Activated CD8-positive, alpha-beta memory T cell treated with anti-CD3 and anti-CD28 coated beads for 4 hours (primary cell): ENCODE data around the gene ACTR3C.
"Not testable (repeated sequence)": the region's sequence is repeated elsewhere in the genome, so short reads cannot be mapped to it uniquely, and the experiment has no call there.

Experiments
- DNase-seq, 2 donors: peaks; one replicate each; pipeline ENCODE4 v3.0.0-alpha.2; 2020; ENCODE audit warnings: low read depth in 2 of 2

The ACTR3C gene

GRCh38 chr7:150283608-150284007 is 39.7 kb downstream of the ACTR3C start:
- not testable (repeated sequence) for DNase-seq

DNA sequence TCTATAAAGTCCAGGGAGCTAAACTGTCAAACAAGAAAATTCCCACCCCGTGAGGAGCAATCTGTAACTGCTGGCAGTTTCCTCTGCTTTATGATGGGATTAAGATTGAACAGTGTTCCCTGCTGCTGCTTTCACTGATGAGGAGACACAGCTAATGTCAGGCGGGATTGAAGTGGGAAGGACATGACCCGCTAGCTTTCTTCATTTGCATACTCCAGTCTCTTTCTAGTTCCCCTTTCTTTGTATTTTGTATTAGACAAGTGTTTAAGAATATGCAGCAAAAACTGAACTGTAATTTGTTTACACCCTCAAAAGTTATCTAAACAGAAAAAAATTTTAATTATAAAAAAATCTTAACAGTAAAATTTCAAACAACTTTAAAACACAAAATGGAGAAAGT is 40.2 kb downstream of the ACTR3C start:
- DNase-seq, result not testable (repeated sequence)

- DNase-seq, result not testable (repeated sequence)
Observed at GRCh38 chr7:150281681-150282403, 41.5 kb downstream of the ACTR3C start.

- DNase-seq, result not testable (repeated sequence)
Observed at GRCh38 chr7:150278383-150278782, 45.0 kb downstream of the ACTR3C start.

DNA sequence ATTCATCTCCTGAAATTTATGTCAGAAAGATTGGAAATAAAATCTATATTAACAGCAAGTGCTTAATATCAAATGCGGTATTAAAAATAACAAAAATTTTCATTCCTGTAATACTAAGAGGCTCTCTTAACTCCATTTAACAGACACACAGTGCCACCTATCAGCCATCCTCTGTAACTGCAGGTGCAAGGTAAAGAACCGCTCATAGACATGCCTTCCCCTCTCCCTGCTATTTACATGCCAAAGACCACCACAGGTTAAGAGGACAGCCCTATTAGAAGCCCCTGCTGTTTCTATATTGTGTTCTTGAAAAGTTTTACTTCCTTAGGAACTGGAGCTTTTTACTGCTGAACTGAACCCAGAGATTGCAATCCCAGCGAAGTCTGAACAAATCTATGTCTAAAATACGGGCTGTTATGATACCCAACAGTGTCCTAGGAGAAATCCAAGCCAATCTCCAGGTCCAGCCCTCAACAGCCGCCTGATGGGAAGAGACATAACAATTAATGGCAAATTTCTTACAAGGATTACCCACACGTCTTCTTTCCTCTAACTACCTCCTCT is 47.1 kb downstream of the ACTR3C start:
- DNase-seq, result peak in 1 of 2 donors; percentile 2

- not testable (repeated sequence) for DNase-seq
Observed at GRCh38 chr7:150271898-150272297, 51.4 kb downstream of the ACTR3C start.

GRCh38 chr7:150270101-150270824 is 53.1 kb downstream of the ACTR3C start:
- DNase-seq, result not testable (repeated sequence)

DNA sequence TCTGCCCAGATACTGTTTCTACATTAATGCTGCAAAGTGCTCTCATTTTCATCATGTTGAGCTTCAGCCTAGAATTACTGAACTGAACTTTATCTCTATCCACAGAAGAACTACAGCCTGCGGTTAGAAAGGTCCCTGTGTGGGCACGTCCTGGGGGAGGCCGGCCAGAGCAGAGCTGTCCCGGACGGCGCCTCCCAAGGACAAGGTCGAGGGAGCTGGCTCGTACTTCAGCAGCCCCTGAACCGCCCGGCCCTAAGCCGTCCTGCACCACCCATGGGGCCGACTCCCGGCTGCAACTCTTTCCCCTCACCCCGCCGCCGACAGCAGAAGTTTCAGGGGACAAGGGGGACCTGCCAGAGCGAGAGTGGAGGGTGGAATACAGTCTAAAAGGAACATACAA is 54.5 kb downstream of the ACTR3C start:
- DNase-seq, result not testable (repeated sequence)

DNA sequence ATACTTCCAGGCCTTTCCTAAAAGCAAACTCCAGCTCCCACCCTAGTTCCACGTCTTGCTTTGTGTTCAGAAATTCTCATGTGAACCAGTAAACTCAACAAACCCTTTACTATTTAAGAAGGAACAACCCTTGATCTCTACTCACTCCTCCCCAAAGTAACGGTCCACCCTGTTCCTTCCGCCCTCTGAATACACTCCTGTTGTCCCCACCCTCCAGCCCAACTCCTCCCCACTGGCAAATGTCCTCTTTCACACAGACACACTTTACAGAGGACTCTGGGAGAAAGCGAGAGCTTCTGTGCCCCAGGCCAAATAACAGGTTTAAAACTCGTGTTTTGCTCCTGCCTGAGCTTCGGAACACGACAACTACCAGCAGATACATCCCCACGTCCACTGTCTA is 55.1 kb downstream of the ACTR3C start:
- not testable (repeated sequence) for DNase-seq

- not testable (repeated sequence) for DNase-seq
Observed at GRCh38 chr7:150266953-150267665, 56.2 kb downstream of the ACTR3C start.

DNA sequence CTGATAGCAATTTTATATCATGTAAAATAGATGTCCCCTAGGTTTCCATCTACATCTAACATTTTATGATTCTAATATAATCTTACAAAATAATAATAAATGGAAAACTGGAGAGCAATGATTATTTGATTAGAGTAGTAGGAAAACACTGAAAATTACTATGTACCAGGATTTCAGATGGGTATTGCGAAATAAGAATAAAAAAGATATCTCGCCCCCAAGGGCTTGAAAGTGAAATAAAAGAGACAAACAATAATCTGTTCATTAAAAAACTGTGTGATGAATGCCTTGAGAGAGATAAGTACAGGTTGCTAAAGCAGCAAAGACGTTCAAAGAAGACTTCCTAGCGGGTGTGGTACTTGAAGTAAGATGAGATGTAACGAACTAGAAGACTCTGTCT is 60.7 kb downstream of the ACTR3C start:
- not testable (repeated sequence) for DNase-seq

DNA sequence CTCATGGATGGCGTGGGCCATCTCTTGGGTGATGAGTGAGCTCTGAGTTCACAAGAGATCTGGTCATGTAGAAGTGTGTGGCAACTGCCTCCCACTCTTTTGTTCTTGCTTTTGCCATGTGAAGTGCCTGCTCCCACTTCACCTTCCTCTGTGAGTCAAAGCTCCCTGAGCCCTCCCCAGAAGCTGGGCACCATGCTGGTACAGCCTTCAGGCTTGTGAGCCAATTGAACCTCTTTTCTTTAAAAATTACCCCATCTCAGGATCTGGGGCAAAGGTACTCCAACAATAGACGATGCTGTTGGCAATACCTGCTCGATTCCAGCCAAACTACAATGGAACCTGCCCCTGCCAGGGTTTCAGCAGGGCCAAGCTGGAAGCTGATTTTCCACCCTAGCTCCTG is 75.6 kb downstream of the ACTR3C start:
- not testable (repeated sequence) for DNase-seq

DNA sequence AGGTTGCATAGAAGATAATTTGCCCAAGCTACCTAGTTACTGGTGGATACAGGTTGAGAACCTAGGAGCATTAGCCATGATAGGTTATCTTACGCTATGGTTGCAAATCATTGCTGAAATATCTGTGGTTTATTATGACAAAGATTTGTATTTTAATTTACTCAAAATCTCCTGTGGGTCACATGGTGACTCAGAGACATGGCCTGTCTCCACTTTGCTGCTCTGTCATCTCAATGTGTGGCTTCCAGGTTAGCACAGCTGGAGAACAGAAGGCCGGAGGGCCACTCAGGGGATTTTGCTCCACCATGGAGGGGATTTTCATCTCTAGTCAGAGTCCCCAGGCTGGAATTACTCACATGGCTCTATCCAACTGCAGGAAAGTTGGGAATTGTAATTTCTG is 78.1 kb downstream of the ACTR3C start:
- DNase-seq, result not testable (repeated sequence)

GRCh38 chr7:150242935-150243334 is 80.4 kb downstream of the ACTR3C start:
- not testable (repeated sequence) for DNase-seq

DNA sequence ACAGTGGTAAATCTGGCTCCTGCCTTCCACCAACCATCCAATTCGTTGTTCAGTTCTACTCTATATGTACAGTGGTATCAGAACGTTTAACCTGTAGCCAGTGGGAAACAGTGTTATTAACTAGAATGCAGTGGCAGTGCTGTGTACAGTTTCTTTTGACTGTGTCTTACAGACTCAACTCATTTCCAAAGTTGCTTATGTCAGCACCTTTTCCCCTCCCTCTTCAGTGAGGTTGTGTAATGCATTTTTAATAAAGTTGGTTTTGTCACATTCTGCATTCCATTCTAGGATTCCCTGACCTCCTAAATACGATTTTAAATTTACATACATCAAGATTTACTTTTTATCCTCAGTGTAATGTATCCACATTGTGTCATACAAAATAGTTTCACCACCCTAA is 97.9 kb downstream of the ACTR3C start:
- not testable (repeated sequence) for DNase-seq

- DNase-seq, result not testable (repeated sequence)
Observed at GRCh38 chr7:150222083-150222972, 101.0 kb downstream of the ACTR3C start.

GRCh38 chr7:150220673-150221181 is 102.6 kb downstream of the ACTR3C start:
- DNase-seq, result not testable (repeated sequence)

DNA sequence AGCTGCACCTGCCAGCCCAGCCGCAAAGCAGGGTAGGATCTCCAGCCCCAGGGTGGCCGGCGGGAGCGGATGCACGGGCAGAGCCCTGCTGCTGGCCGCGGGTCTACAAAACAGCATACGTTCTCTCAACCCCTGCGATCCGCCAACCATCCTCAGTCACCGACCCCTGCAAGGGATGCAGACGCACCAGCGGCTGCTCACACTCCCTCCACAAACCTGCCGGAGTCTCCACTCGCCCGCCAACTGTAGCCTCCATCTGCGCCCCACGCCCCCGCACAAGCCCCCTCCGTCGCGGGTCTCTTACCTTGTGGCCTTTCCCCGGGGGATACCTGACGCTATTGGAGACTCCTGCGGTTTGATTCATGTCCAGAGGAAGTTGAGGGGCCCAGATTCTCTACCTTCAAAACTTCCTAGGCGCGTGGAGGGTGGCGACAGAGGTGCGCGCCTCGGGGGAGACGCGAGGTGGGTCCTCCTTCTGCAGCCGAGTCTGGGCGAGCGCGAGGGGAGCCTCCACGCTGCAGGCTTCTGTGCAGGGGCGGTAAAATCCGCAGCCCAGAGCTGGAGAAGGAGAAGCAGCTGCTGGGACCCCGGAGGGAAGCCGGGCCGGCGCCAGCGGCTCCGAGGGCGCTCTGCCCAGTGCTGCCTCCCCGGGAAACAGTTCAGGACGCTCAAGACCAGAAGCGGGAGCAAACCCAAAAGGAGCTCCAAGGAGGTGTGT is 103.2 kb downstream of the ACTR3C start:
- DNase-seq, result not testable (repeated sequence)

- not testable (repeated sequence) for DNase-seq
Observed at GRCh38 chr7:150206848-150207247, 116.5 kb downstream of the ACTR3C start.

DNA sequence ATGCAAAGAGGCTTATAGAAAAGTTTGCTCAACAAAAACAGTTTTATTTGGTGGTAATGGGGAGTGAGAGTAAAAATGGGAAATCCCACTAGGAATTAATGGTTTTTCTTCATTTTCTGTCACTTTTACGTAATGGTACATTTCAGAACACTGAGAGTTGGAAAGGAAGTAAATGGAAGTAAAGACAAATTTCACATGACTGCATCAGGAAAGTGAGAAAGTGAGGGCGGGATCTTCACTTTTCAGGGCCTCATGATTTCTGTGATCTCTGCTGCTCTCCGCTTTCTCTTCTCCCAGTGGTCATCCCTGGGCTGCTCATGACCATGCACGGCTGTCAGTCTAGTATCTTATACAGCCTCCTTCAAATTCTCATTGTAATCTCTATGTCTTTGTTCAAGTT is 117.5 kb downstream of the ACTR3C start:
- not testable (repeated sequence) for DNase-seq
